ENCODE data around the gene ARMC2.

ARMC2 gene

GRCh38 chr6:108988765-108989164 lies 140.5 kb downstream of the ARMC2 start:
- H3K4me3 ChIP-seq (ENCODE audit: insufficient read length, low read depth): no peak overlapping the region
- no peaks in the 10 kb centered on the region for H3K9me3 ChIP-seq (ENCODE audit: insufficient read depth, low read length)
- H3K36me3 ChIP-seq (ENCODE audit: insufficient read depth, insufficient read length, low read length): peaks cover 17% of the 10 kb centered on the region
- H3K27me3 ChIP-seq (ENCODE audit: insufficient read depth, insufficient read length): no peaks in the 10 kb centered on the region
- H3K4me1 ChIP-seq (ENCODE audit: insufficient read depth, insufficient read length): no peaks in the 10 kb centered on the region
- TF ChIP-seq ZNF274 (IDR thresholded peaks at IDR 0.05; ENCODE audit: low read depth, low read length): no peak
- TF ChIP-seq SUZ12 (IDR thresholded peaks at IDR 0.05; ENCODE audit: extremely low read depth, insufficient read depth, insufficient read length): no peak
- no peak for TF ChIP-seq YY1 (IDR thresholded peaks at IDR 0.05; ENCODE audit: insufficient read depth, insufficient read length)
- H3K9ac ChIP-seq (ENCODE audit: insufficient read length, low read depth): no peak overlapping the region
- DNase-seq (ENCODE audit: low read depth, low spot score): no peak

- H3K36me3 ChIP-seq (ENCODE audit: insufficient read depth, insufficient read length, low read length): peaks cover 17% of the 10 kb centered on the region
- TF ChIP-seq SUZ12 (IDR thresholded peaks at IDR 0.05; ENCODE audit: extremely low read depth, insufficient read depth, insufficient read length): no peak
- no peak for TF ChIP-seq YY1 (IDR thresholded peaks at IDR 0.05; ENCODE audit: insufficient read depth, insufficient read length)
- TF ChIP-seq ZNF274 (IDR thresholded peaks at IDR 0.05; ENCODE audit: low read depth, low read length): no peak
Observed at GRCh38 chr6:108989700-108990099, 141.5 kb downstream of the ARMC2 start.

GRCh38 chr6:108993876-108994275 lies 145.7 kb downstream of the ARMC2 start:
- no peaks in the 10 kb centered on the region for H3K27me3 ChIP-seq (ENCODE audit: insufficient read depth, insufficient read length)
- TF ChIP-seq SUZ12 (IDR thresholded peaks at IDR 0.05; ENCODE audit: extremely low read depth, insufficient read depth, insufficient read length) (no peak), YY1 (IDR thresholded peaks at IDR 0.05; ENCODE audit: insufficient read depth, insufficient read length) (no peak), ZNF274 (IDR thresholded peaks at IDR 0.05; ENCODE audit: low read depth, low read length) (no peak)
- no peak overlapping the region for H3K4me3 ChIP-seq (ENCODE audit: insufficient read length, low read depth)
- H3K36me3 ChIP-seq (ENCODE audit: insufficient read depth, insufficient read length, low read length): peaks cover 17% of the 10 kb centered on the region
- H3K4me1 ChIP-seq (ENCODE audit: insufficient read depth, insufficient read length): no peaks in the 10 kb centered on the region
- no peak for DNase-seq (ENCODE audit: low read depth, low spot score)
- no peak overlapping the region for H3K9ac ChIP-seq (ENCODE audit: insufficient read length, low read depth)
- no peaks in the 10 kb centered on the region for H3K9me3 ChIP-seq (ENCODE audit: insufficient read depth, low read length)

More at GRCh38 chr6:108989700-108990099, 141.5 kb downstream of the ARMC2 start:
- Histone ChIP-seq H3K4me3 (ENCODE audit: insufficient read length, low read depth) (no peak overlapping the region), H3K27me3 (ENCODE audit: insufficient read depth, insufficient read length) (no peaks in the 10 kb centered on the region), H3K9me3 (ENCODE audit: insufficient read depth, low read length) (no peaks in the 10 kb centered on the region), H3K4me1 (ENCODE audit: insufficient read depth, insufficient read length) (no peaks in the 10 kb centered on the region), H3K9ac (ENCODE audit: insufficient read length, low read depth) (no peak overlapping the region)
- DNase-seq (ENCODE audit: low read depth, low spot score): no peak

- H3K27me3 ChIP-seq (ENCODE audit: insufficient read depth, insufficient read length): no peaks in the 10 kb centered on the region
- peaks cover 14% of the 10 kb centered on the region for H3K36me3 ChIP-seq (ENCODE audit: insufficient read depth, insufficient read length, low read length)
- H3K9ac ChIP-seq (ENCODE audit: insufficient read length, low read depth): no peak overlapping the region
- H3K9me3 ChIP-seq (ENCODE audit: insufficient read depth, low read length): no peaks in the 10 kb centered on the region
- no peaks in the 10 kb centered on the region for H3K4me1 ChIP-seq (ENCODE audit: insufficient read depth, insufficient read length)
- no peak for TF ChIP-seq ZNF274 (IDR thresholded peaks at IDR 0.05; ENCODE audit: low read depth, low read length)
- no peak for TF ChIP-seq YY1 (IDR thresholded peaks at IDR 0.05; ENCODE audit: insufficient read depth, insufficient read length)
- TF ChIP-seq SUZ12 (IDR thresholded peaks at IDR 0.05; ENCODE audit: extremely low read depth, insufficient read depth, insufficient read length): no peak
- DNase-seq (ENCODE audit: low read depth, low spot score): no peak
- no peak overlapping the region for H3K4me3 ChIP-seq (ENCODE audit: insufficient read length, low read depth)
Observed at GRCh38 chr6:108995296-108995695, 147.1 kb downstream of the ARMC2 start.

- H3K9me3 ChIP-seq (ENCODE audit: insufficient read depth, low read length): no peaks in the 10 kb centered on the region
- no peak for TF ChIP-seq YY1 (IDR thresholded peaks at IDR 0.05; ENCODE audit: insufficient read depth, insufficient read length)
- TF ChIP-seq SUZ12 (IDR thresholded peaks at IDR 0.05; ENCODE audit: extremely low read depth, insufficient read depth, insufficient read length): no peak
- no peak for TF ChIP-seq ZNF274 (IDR thresholded peaks at IDR 0.05; ENCODE audit: low read depth, low read length)
- H3K27me3 ChIP-seq (ENCODE audit: insufficient read depth, insufficient read length): no peaks in the 10 kb centered on the region
- peaks cover 9% of the 10 kb centered on the region for H3K36me3 ChIP-seq (ENCODE audit: insufficient read depth, insufficient read length, low read length)
- no peak overlapping the region for H3K4me3 ChIP-seq (ENCODE audit: insufficient read length, low read depth)
- H3K4me1 ChIP-seq (ENCODE audit: insufficient read depth, insufficient read length): no peaks in the 10 kb centered on the region
- no peak for DNase-seq (ENCODE audit: low read depth, low spot score)
- no peak overlapping the region for H3K9ac ChIP-seq (ENCODE audit: insufficient read length, low read depth)
Observed at GRCh38 chr6:108996208-108996607, 148.0 kb downstream of the ARMC2 start.

- Histone ChIP-seq H3K9ac (ENCODE audit: insufficient read length, low read depth) (no peak overlapping the region), H3K4me1 (ENCODE audit: insufficient read depth, insufficient read length) (no peaks in the 10 kb centered on the region), H3K36me3 (ENCODE audit: insufficient read depth, insufficient read length, low read length) (peaks cover 6% of the 10 kb centered on the region), H3K4me3 (ENCODE audit: insufficient read length, low read depth) (no peak overlapping the region), H3K27me3 (ENCODE audit: insufficient read depth, insufficient read length) (no peaks in the 10 kb centered on the region), H3K9me3 (ENCODE audit: insufficient read depth, low read length) (no peaks in the 10 kb centered on the region)
- no peak for TF ChIP-seq SUZ12 (IDR thresholded peaks at IDR 0.05; ENCODE audit: extremely low read depth, insufficient read depth, insufficient read length)
- TF ChIP-seq ZNF274 (IDR thresholded peaks at IDR 0.05; ENCODE audit: low read depth, low read length): no peak
- TF ChIP-seq YY1 (IDR thresholded peaks at IDR 0.05; ENCODE audit: insufficient read depth, insufficient read length): no peak
- DNase-seq (ENCODE audit: low read depth, low spot score): no peak
Observed at GRCh38 chr6:108998485-108998884, 150.3 kb downstream of the ARMC2 start.

- H3K4me3 ChIP-seq (ENCODE audit: insufficient read length, low read depth): no peak overlapping the region
- TF ChIP-seq ZNF274 (IDR thresholded peaks at IDR 0.05; ENCODE audit: low read depth, low read length) (no peak), SUZ12 (IDR thresholded peaks at IDR 0.05; ENCODE audit: extremely low read depth, insufficient read depth, insufficient read length) (no peak), YY1 (IDR thresholded peaks at IDR 0.05; ENCODE audit: insufficient read depth, insufficient read length) (no peak)
- no peaks in the 10 kb centered on the region for H3K27me3 ChIP-seq (ENCODE audit: insufficient read depth, insufficient read length)
- peaks cover 6% of the 10 kb centered on the region for H3K36me3 ChIP-seq (ENCODE audit: insufficient read depth, insufficient read length, low read length)
- no peaks in the 10 kb centered on the region for H3K9me3 ChIP-seq (ENCODE audit: insufficient read depth, low read length)
- no peak for DNase-seq (ENCODE audit: low read depth, low spot score)
- no peak overlapping the region for H3K9ac ChIP-seq (ENCODE audit: insufficient read length, low read depth)
- H3K4me1 ChIP-seq (ENCODE audit: insufficient read depth, insufficient read length): no peaks in the 10 kb centered on the region
Observed at GRCh38 chr6:108999428-108999827, 151.2 kb downstream of the ARMC2 start.

Data from NT2/D1 (cell line).